ENCODE measurements around the gene BSPRY.
"Not testable (repeated sequence)": the region's sequence is repeated elsewhere in the genome, so short reads cannot be mapped to it uniquely, and the experiment has no call there.

BSPRY gene

DNA sequence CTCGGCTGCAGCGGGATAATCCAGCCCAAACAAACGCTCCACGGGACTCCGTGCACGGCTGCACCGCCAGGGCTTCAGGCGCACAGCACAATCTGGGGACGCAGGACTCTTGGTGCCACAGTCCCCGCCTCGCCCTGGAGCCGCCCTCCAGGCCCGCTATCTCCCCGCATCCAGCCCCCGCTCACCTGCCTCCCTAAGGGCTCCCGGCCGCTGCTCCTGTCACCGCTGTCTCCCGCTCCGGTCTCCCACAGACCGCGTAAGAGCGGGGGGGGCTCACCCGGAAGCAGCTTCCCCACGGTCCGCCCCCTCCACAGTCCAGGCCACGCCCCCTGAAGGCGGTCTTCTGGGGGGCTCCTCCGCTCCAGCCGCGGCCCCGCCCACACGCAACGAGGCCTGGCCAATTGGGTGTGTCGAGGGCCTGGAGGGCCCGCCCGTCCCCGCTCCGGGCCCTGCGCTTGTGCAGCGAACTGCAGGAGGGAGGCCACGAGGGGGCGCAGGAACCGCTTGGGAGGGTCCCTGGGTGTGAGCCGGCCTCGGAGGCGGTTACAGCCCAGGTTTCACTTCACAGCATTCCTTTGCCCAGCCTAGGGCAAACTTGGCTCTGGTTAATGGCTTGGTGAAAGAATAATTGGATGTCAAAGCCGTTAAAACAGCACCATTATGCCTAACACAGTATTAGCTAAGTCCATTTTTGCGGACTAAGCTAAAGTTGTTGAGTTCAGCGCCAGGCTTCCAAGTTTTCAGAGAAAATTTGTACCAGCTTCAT, 51.9 kb downstream of the BSPRY start, which contains the start of gene ALAD:
ALAD (minus strand) TSS at position 258 of the 766 bp plus-strand sequence. CDS start 7,725 bp downstream, outside the sequence.
- Histone ChIP-seq H3K9me3 (no peaks in the 10 kb centered on the region), H3K4me1 (no peaks in the 10 kb centered on the region), H3K36me3 (peaks cover under 1% of the 10 kb centered on the region; the same call in 1 of the 2 replicates), H3K27me3 (no peaks in the 10 kb centered on the region), H3K4me3 (ENCODE audit: low read depth, low read length) (peak within 1 kb of the TSS; percentile 89)
- peak; percentile 100 for DNase-seq
- TF ChIP-seq, protein P1, sequence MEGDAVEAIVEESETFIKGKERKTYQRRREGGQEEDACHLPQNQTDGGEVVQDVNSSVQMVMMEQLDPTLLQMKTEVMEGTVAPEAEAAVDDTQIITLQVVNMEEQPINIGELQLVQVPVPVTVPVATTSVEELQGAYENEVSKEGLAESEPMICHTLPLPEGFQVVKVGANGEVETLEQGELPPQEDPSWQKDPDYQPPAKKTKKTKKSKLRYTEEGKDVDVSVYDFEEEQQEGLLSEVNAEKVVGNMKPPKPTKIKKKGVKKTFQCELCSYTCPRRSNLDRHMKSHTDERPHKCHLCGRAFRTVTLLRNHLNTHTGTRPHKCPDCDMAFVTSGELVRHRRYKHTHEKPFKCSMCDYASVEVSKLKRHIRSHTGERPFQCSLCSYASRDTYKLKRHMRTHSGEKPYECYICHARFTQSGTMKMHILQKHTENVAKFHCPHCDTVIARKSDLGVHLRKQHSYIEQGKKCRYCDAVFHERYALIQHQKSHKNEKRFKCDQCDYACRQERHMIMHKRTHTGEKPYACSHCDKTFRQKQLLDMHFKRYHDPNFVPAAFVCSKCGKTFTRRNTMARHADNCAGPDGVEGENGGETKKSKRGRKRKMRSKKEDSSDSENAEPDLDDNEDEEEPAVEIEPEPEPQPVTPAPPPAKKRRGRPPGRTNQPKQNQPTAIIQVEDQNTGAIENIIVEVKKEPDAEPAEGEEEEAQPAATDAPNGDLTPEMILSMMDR (IDR thresholded peaks at IDR 0.05; ENCODE audit: low read depth, low read length) = peak; percentile 91

DNA sequence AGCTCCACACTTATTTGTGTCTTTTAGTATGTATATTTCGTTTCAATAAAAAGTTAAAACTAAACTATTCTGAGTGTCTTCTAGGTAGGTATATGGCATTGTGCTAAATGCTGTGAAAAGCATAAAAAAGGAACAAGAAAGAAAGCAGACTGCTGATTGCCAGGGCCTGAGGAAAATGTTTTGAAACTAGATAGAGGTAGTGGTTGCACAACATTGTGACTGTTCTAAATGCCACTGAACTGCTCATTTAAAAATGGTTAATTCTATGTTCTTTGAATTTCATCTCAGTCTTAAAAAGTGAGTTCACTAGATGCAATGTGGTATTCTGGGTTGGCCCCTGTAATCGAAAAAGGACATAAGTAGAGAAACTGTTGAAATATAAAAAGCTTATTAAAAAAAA, 54.3 kb downstream of the BSPRY start:
- H3K4me3 ChIP-seq (ENCODE audit: low read depth, low read length) = no peak overlapping the region
- peaks cover 23% of the 10 kb centered on the region for H3K36me3 ChIP-seq
- H3K27me3 ChIP-seq = no peaks in the 10 kb centered on the region
- TF ChIP-seq, protein P1 (IDR thresholded peaks at IDR 0.05; ENCODE audit: low read depth, low read length) = no peak
- H3K4me1 ChIP-seq = no peaks in the 10 kb centered on the region
- H3K9me3 ChIP-seq = no peaks in the 10 kb centered on the region
- no peak for DNase-seq

DNA sequence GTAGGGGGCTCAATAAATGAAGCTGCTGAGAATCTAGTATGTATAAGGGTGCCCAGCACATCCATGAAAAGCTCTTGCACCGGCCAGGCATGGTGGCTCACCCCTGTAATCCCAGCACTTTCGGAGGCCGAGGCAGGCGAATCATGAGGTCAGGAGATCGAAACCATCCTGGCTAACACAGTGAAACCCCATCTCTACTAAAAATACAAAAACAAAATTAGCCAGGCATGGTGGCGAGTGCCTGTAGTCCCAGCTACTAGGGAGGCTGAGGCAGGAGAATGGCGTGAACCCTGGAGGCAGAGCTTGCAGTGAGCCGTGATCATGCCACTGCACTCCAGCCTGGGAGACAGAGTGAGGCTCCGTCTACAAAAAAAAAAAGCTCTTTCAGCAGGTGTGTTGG, 57.0 kb downstream of the BSPRY start:
- H3K27me3 ChIP-seq; H3K9me3 ChIP-seq; H3K4me3 ChIP-seq (ENCODE audit: low read depth, low read length); DNase-seq; H3K4me1 ChIP-seq: not testable (repeated sequence)
- peaks cover 28% of the 10 kb centered on the region for H3K36me3 ChIP-seq

DNA sequence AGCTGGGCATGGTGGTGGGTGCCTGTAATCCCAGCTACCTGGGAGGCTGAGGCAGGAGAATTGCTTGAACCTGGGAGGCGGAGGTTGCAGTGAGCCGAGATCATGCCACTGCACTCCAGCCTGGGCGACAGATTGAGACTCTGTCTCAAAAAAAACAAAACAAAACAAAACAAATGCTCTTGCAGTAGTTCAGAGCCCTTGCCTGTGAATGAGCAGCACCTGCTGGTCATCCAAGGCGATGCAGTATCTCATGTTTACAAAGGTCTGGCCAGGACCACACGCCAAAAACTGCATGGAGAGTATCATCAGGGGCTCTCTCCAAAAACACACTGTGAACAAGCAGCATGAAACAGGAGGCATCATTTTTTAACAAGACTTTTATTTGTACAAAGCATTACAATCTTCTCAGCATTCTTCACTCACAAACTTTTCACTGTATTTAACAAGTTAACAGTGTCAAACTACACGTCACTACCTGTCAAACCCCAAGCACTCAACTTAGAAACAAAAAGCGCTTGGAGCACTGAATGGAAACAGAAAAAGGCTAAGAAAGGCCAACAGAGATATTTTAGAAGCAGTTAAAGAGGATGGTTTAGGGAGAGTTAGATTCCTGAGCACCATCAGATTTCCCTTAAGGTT, 57.7 kb downstream of the BSPRY start:
- H3K9me3 ChIP-seq; H3K4me3 ChIP-seq (ENCODE audit: low read depth, low read length); H3K4me1 ChIP-seq; H3K27me3 ChIP-seq: not testable (repeated sequence)
- TF ChIP-seq, protein P1 (IDR thresholded peaks at IDR 0.05; ENCODE audit: low read depth, low read length) = peak; percentile 83
- H3K36me3 ChIP-seq = peaks cover 28% of the 10 kb centered on the region
- peak; percentile 73 for DNase-seq

DNA sequence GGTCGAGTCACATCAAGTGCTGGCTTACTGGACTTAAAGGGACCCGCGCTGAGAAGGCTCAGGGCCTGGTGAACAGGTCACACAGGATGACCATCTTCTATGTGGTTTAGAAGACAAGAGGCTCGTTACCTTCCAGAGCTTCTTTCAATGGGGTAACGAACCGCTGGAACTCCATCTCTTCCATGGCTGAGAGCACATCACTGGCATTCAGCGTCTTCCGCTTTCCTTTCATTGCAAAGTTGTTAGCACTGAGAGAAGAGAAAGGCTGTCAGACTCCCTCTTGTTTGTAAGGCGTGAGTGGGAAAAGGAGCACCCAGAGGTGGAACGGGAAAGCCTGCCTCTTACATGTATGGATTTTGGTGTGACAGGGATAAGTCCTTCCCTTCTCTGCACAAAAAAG, 60.1 kb downstream of the BSPRY start:
- TF ChIP-seq, protein P1 (IDR thresholded peaks at IDR 0.05; ENCODE audit: low read depth, low read length) = no peak
- Histone ChIP-seq H3K27me3 (no peaks in the 10 kb centered on the region), H3K36me3 (peaks cover 28% of the 10 kb centered on the region), H3K9me3 (no peaks in the 10 kb centered on the region), H3K4me3 (ENCODE audit: low read depth, low read length) (peak overlapping the region; percentile 98), H3K4me1 (no peaks in the 10 kb centered on the region)
- no peak for DNase-seq

DNA sequence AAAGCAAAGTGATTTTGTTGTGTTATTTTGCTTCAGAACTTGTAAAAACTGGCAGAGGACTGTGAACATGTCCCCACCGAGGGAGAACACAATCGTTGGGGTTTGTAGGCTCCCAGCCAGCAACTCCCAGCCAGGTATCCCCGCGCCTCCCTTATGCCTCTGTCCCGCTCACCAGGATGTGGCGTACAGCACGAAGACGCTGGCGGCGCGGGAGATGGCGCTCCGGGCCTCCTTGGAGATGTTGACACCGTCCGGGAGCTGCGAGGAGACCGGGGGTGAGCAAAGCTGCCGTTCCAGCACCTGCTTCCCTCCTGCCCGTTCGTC, 60.5 kb downstream of the BSPRY start:
- Histone ChIP-seq H3K27me3 (no peaks in the 10 kb centered on the region), H3K9me3 (no peaks in the 10 kb centered on the region), H3K4me3 (ENCODE audit: low read depth, low read length) (peak overlapping the region; percentile 98), H3K36me3 (peaks cover 28% of the 10 kb centered on the region), H3K4me1 (no peaks in the 10 kb centered on the region)
- no peak for DNase-seq
- TF ChIP-seq, protein P1 (IDR thresholded peaks at IDR 0.05; ENCODE audit: low read depth, low read length) = no peak
